Measurements from ENCODE around the gene RPS6KA2. TPM values are rescaled to one million over a fixed set of nuclear protein-coding genes. Genes with fewer than 3 reads are reported as not detected.

RPS6KA2 gene
- total and polyA plus RNA-seq, 2 donors (not counting 1 experiment from before 2014, with no cell fraction given) = 2.2 to 16.0 TPM

DNA sequence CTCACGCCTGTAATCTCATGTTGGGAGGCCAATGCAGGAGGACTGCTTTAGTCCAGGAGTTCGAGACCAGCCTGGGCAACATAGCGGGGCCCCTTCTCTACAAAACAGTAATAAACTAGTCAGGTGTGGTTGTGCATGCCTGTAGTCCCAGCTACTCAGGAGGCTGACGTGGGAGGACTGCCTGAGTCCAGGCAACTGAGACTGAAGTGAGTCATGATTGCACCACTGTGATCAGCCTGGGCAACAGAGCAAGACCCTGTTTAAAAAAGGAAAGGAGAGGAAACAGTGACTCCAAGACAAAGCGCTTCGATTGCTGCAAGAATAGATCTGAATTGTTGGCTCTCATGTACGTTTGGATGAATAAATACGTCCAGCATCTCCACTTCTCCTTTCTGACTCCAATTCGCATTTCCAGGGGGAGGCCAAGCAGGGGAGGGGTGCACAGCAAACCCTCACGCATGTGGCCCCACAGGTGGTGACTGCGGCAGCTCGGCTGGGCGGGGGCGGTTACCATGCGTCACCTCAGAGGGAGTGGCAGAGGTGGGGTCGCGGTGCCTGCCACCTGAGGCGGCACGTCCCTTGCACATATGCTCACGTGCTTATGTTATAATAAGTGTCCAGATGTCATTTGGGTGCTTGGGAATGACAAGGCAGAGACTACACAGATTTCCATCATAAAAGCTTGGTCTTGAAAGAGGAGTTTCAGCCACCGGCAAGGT, 149.2 kb downstream of the RPS6KA2 start:
- Mint-ChIP-seq H3K9me3 (ENCODE audit: insufficient read depth) (no peaks in the 10 kb centered on the region), H3K27ac (no peak overlapping the region), H3K4me1 (peaks cover 2% of the 10 kb centered on the region), H3K27me3 (peaks cover 9% of the 10 kb centered on the region), H3K4me3 (no peak overlapping the region)
- Histone ChIP-seq H3K36me3 (replicated peaks in 1 of 2; ENCODE audit: control extremely low read depth in 1 of 2, control insufficient read depth in 1 of 2, extremely low read depth in 1 of 2, insufficient read depth in 2 of 2, low read length in 1 of 2) (no peaks in the 10 kb centered on the region), H4K20me1 (ENCODE audit: control insufficient read depth, insufficient read depth, low read length, poor library complexity, severe bottlenecking) (no peaks in the 10 kb centered on the region), H3K4me1 (ENCODE audit: control insufficient read depth in 2 of 2, insufficient read depth in 2 of 2, low read length in 2 of 2) (no peaks in the 10 kb centered on the region), H2AFZ (ENCODE audit: insufficient read depth, low read depth, low read length, poor library complexity, severe bottlenecking) (no peak overlapping the region), H3K9ac (ENCODE audit: low read length) (no peak overlapping the region), H3K27ac (ENCODE audit: low read length in 2 of 2) (no peak overlapping the region), H3K4me3 (ENCODE audit: control extremely low read depth in 1 of 5, extremely low read depth in 1 of 5, insufficient read depth in 1 of 5, low read depth in 2 of 5, low read length in 4 of 5) (no peak overlapping the region), H3K79me2 (ENCODE audit: control insufficient read depth, insufficient read depth, low read length) (no peaks in the 10 kb centered on the region), H3K9me3 (ENCODE audit: control extremely low read depth in 1 of 3, control insufficient read depth in 2 of 3, insufficient read depth in 1 of 3, low read length in 2 of 3) (no peaks in the 10 kb centered on the region), H3K27me3 (replicated peaks in 1 of 4; ENCODE audit: control extremely low read depth in 1 of 4, control insufficient read depth in 3 of 4, insufficient read depth in 4 of 4, low read length in 3 of 4) (peaks cover 0 to 2% (median 0%) of the 10 kb centered on the region in 4 experiments), H3K4me2 (replicated peaks; ENCODE audit: low read depth, low read length, poor library complexity, severe bottlenecking) (no peak overlapping the region)
- TF ChIP-seq, protein P1, sequence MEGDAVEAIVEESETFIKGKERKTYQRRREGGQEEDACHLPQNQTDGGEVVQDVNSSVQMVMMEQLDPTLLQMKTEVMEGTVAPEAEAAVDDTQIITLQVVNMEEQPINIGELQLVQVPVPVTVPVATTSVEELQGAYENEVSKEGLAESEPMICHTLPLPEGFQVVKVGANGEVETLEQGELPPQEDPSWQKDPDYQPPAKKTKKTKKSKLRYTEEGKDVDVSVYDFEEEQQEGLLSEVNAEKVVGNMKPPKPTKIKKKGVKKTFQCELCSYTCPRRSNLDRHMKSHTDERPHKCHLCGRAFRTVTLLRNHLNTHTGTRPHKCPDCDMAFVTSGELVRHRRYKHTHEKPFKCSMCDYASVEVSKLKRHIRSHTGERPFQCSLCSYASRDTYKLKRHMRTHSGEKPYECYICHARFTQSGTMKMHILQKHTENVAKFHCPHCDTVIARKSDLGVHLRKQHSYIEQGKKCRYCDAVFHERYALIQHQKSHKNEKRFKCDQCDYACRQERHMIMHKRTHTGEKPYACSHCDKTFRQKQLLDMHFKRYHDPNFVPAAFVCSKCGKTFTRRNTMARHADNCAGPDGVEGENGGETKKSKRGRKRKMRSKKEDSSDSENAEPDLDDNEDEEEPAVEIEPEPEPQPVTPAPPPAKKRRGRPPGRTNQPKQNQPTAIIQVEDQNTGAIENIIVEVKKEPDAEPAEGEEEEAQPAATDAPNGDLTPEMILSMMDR (IDR thresholded peaks at IDR 0.05) = no peak
- TF ChIP-seq EZH2 (IDR thresholded peaks at IDR 0.05; ENCODE audit: borderline replicate concordance, insufficient read depth, low read depth, low read length, poor library complexity, severe bottlenecking) = no peak
- WGBS (ENCODE audit: insufficient coverage) = 94% methylated on average over 15 of the region's 21 CpGs
- ChIA-PET POLR2A (no interaction called here), CTCF (interaction anchor here (0.6 kb wide), 1 partner anchor 164 kb away, joined by 3 read pairs; no protein-coding TSS in a partner anchor)
- no peak for ATAC-seq (ENCODE audit: low read depth)
- no peak for DNase-seq
- intact Hi-C loops (cut with micrococcal nuclease) = no loop called here

GRCh38 chr6:166476634-166477215, 150.3 kb downstream of the RPS6KA2 start:
- WGBS (ENCODE audit: insufficient coverage) = 95% methylated on average over 15 of the region's 15 CpGs
- ATAC-seq (ENCODE audit: low read depth) (no peak), DNase-seq (no peak)
- Mint-ChIP-seq H3K27me3 (peaks cover 9% of the 10 kb centered on the region), H3K4me1 (peaks cover 2% of the 10 kb centered on the region), H3K9me3 (ENCODE audit: insufficient read depth) (no peaks in the 10 kb centered on the region), H3K4me3 (no peak overlapping the region), H3K27ac (no peak overlapping the region)
- ChIA-PET POLR2A (no interaction called here), CTCF (interaction anchor here (0.7 kb wide), 1 partner anchor 20 kb away, joined by 4 read pairs; no protein-coding TSS in a partner anchor)
- H3K27me3 ChIP-seq (replicated peaks in 1 of 4; ENCODE audit: control extremely low read depth in 1 of 4, control insufficient read depth in 3 of 4, insufficient read depth in 4 of 4, low read length in 3 of 4) = peaks cover 0 to 2% (median 0%) of the 10 kb centered on the region in 4 experiments
- H3K4me3 ChIP-seq (ENCODE audit: control extremely low read depth in 1 of 5, extremely low read depth in 1 of 5, insufficient read depth in 1 of 5, low read depth in 2 of 5, low read length in 4 of 5) = no peak overlapping the region
- H3K4me2 ChIP-seq (replicated peaks; ENCODE audit: low read depth, low read length, poor library complexity, severe bottlenecking) = no peak overlapping the region
- no peaks in the 10 kb centered on the region for H3K4me1 ChIP-seq (ENCODE audit: control insufficient read depth in 2 of 2, insufficient read depth in 2 of 2, low read length in 2 of 2)
- H3K79me2 ChIP-seq (ENCODE audit: control insufficient read depth, insufficient read depth, low read length) = no peaks in the 10 kb centered on the region
- no peak overlapping the region for H3K9ac ChIP-seq (ENCODE audit: low read length)
- intact Hi-C loops (cut with micrococcal nuclease) = no loop called here
- TF ChIP-seq, protein P1 (IDR thresholded peaks at IDR 0.05) = no peak
- TF ChIP-seq EZH2 (IDR thresholded peaks at IDR 0.05; ENCODE audit: borderline replicate concordance, insufficient read depth, low read depth, low read length, poor library complexity, severe bottlenecking) = no peak
- H3K36me3 ChIP-seq (replicated peaks in 1 of 2; ENCODE audit: control extremely low read depth in 1 of 2, control insufficient read depth in 1 of 2, extremely low read depth in 1 of 2, insufficient read depth in 2 of 2, low read length in 1 of 2) = no peaks in the 10 kb centered on the region
- no peak overlapping the region for H2AFZ ChIP-seq (ENCODE audit: insufficient read depth, low read depth, low read length, poor library complexity, severe bottlenecking)
- H3K9me3 ChIP-seq (ENCODE audit: control extremely low read depth in 1 of 3, control insufficient read depth in 2 of 3, insufficient read depth in 1 of 3, low read length in 2 of 3) = no peaks in the 10 kb centered on the region
- H3K27ac ChIP-seq (ENCODE audit: low read length in 2 of 2) = no peak overlapping the region
- H4K20me1 ChIP-seq (ENCODE audit: control insufficient read depth, insufficient read depth, low read length, poor library complexity, severe bottlenecking) = no peaks in the 10 kb centered on the region

All from B cell (primary cell).